WTC11 (cell line): ENCODE results near the gene STK24. TPM values are rescaled to one million over a fixed set of nuclear protein-coding genes. Genes with fewer than 3 reads are reported as not detected.

Source experiments
- ATAC-seq: fragments of 200-7000 bp; cut with Tn5 transposase; 2 replicates; pipeline ENCODE4 v1.10.0; 2021; ENCODE audit warnings: mild to moderate bottlenecking, moderate library complexity
- CTCF ChIA-PET: fragments of 300-600 bp; sonication (Branson Sonifier 250); formaldehyde crosslinking; loops from one replicate; lab custom pipeline; 2021; ENCODE audit warnings: antibody characterized with exemption; lab: Charles Lee
- POLR2A ChIA-PET: fragments of 350-600 bp; sonication (Branson Sonifier 250); formaldehyde crosslinking; loops from one replicate; lab custom pipeline; 2021; ENCODE audit warnings: antibody characterized with exemption; lab: Charles Lee
- DNase-seq: peaks from one replicate; pipeline ENCODE4 v3.0.0; 2021; ENCODE audit warnings: low spot score
- H3K27ac Mint-ChIP-seq: 2 replicates; pipeline ENCODE4 v1.8.0; 2021; ENCODE audit warnings: mixed read lengths
- H3K27me3 Mint-ChIP-seq: 2 replicates; pipeline ENCODE4 v1.8.0; 2021; ENCODE audit warnings: low read depth, mild to moderate bottlenecking, moderate library complexity, mixed read lengths
- H3K36me3 Mint-ChIP-seq: 2 replicates; pipeline ENCODE4 v1.8.0; 2021; ENCODE audit warnings: mixed read lengths
- H3K4me1 Mint-ChIP-seq: 2 replicates; pipeline ENCODE4 v1.8.0; 2022; ENCODE audit warnings: mixed read lengths
- H3K4me3 Mint-ChIP-seq: 2 replicates; pipeline ENCODE4 v1.8.0; 2021; ENCODE audit warnings: mild to moderate bottlenecking, moderate library complexity, mixed read lengths
- H3K9me3 Mint-ChIP-seq: 2 replicates; pipeline ENCODE4 v1.8.0; 2021; ENCODE audit warnings: mixed read lengths
- ARID4B ChIP-seq: sonication (generic); formaldehyde crosslinking; IDR thresholded peaks from 2 replicates; pipeline ENCODE4 v1.8.0; 2023; ENCODE audit warnings: missing genetic modification reagents, mild to moderate bottlenecking, borderline replicate concordance
- CREM ChIP-seq: sonication (generic); formaldehyde crosslinking; IDR thresholded peaks from 2 replicates; pipeline ENCODE4 v1.8.1; 2022; ENCODE audit warnings: mild to moderate bottlenecking, missing genetic modification reagents, moderate library complexity
- E2F1 ChIP-seq: sonication (generic); formaldehyde crosslinking; IDR thresholded peaks from 2 replicates; pipeline ENCODE4 v1.8.0; 2022; ENCODE audit warnings: mild to moderate bottlenecking, missing genetic modification reagents
- EMX1 ChIP-seq: fragments of 250-450 bp; sonication (Bioruptor Pico); IDR thresholded peaks from 2 replicates; pipeline ENCODE4 v1.8.0; 2021; ENCODE audit warnings: mild to moderate bottlenecking
- GTF2I ChIP-seq: fragments of 250-450 bp; sonication (Bioruptor Pico); conservative IDR thresholded peaks from 2 replicates; pipeline ENCODE4 v1.4.0; 2021; ENCODE audit warnings: mild to moderate bottlenecking
- MXD4 ChIP-seq: fragments of 250-450 bp; sonication (Bioruptor Pico); IDR thresholded peaks from 2 replicates; pipeline ENCODE4 v1.8.0; 2021; ENCODE audit warnings: mild to moderate bottlenecking, moderate library complexity, borderline replicate concordance
- NFATC4 ChIP-seq: fragments of 250-450 bp; sonication (Bioruptor Pico); IDR thresholded peaks from 2 replicates; pipeline ENCODE4 v1.9.0; 2021; ENCODE audit warnings: mild to moderate bottlenecking
- NR2C2 ChIP-seq: sonication (generic); formaldehyde crosslinking; IDR thresholded peaks from 2 replicates; pipeline ENCODE4 v1.8.0; 2022; ENCODE audit warnings: mild to moderate bottlenecking, missing genetic modification reagents
- PRDM15 ChIP-seq: sonication (generic); formaldehyde crosslinking; IDR thresholded peaks from 2 replicates; pipeline ENCODE4 v1.8.0; 2022; ENCODE audit warnings: missing genetic modification reagents
- PRRX2 ChIP-seq: fragments of 250-450 bp; sonication (Bioruptor Pico); IDR thresholded peaks from 2 replicates; pipeline ENCODE4 v1.8.0; 2021; ENCODE audit warnings: mild to moderate bottlenecking
- RORB ChIP-seq: fragments of 250-450 bp; sonication (Bioruptor Pico); IDR thresholded peaks from 2 replicates; pipeline ENCODE4 v1.9.0; 2021; ENCODE audit warnings: mild to moderate bottlenecking
- SP1 ChIP-seq: sonication (generic); formaldehyde crosslinking; conservative IDR thresholded peaks from 2 replicates; pipeline ENCODE4 v1.8.1; 2022; ENCODE audit warnings: missing genetic modification reagents
- STAT6 ChIP-seq: sonication (generic); formaldehyde crosslinking; conservative IDR thresholded peaks from 2 replicates; pipeline ENCODE4 v1.8.1; 2023; ENCODE audit warnings: mild to moderate bottlenecking, low read depth, missing genetic modification reagents, moderate library complexity
- USF1 ChIP-seq: sonication (generic); formaldehyde crosslinking; IDR thresholded peaks from 2 replicates; pipeline ENCODE4 v1.8.0; 2022; ENCODE audit warnings: mild to moderate bottlenecking, missing genetic modification reagents
- USF2 ChIP-seq: sonication (generic); formaldehyde crosslinking; IDR thresholded peaks from 2 replicates; pipeline ENCODE4 v1.8.1; 2023; ENCODE audit warnings: mild to moderate bottlenecking, missing genetic modification reagents, moderate library complexity
- ZBTB21 ChIP-seq: sonication (generic); formaldehyde crosslinking; IDR thresholded peaks from 2 replicates; pipeline ENCODE4 v1.8.1; 2023; ENCODE audit warnings: mild to moderate bottlenecking, missing genetic modification reagents, borderline replicate concordance
- ZNF138 ChIP-seq: sonication (generic); formaldehyde crosslinking; conservative IDR thresholded peaks from 2 replicates; pipeline ENCODE4 v1.8.1; 2022; ENCODE audit warnings: mild to moderate bottlenecking, moderate library complexity, missing genetic modification reagents
- total RNA-seq: library from RNA; stranded (reverse); gene quantifications from 3 replicates; pipeline ENCODE4 v1.2.3, GENCODE V29; 2021

STK24 gene
- total RNA-seq, 1 experiment from 2014 or later: 138 TPM

GRCh38 chr13:98506322-98506721 lies 70.6 kb downstream of the STK24 start (continued):
- TF ChIP-seq USF1 (CRISPR knock-in tag) (no peak), STAT6 (no peak), E2F1 (no peak), SP1 (CRISPR knock-in tag) (no peak), CREM (no peak), PRRX2 (CRISPR knock-in tag) (no peak), NFATC4 (CRISPR knock-in tag) (no peak), NR2C2 (no peak), EMX1 (CRISPR knock-in tag) (no peak), ZBTB21 (CRISPR knock-in tag) (no peak), RORB (CRISPR knock-in tag) (no peak), GTF2I (CRISPR knock-in tag) (no peak), ZNF138 (CRISPR knock-in tag) (no peak), ARID4B (CRISPR knock-in tag) (no peak), PRDM15 (no peak)

GRCh38 chr13:98505217-98505616 lies 71.7 kb downstream of the STK24 start:
- TF ChIP-seq USF2 (CRISPR knock-in tag) (no peak), MXD4 (CRISPR knock-in tag) (no peak)
- POLR2A ChIA-PET: no interaction called here
- Mint-ChIP-seq H3K4me1 (peaks cover 83% of the 10 kb centered on the region), H3K27ac (peak overlapping the region; percentile 86), H3K36me3 (peaks cover 7% of the 10 kb centered on the region), H3K9me3 (no peaks in the 10 kb centered on the region), H3K27me3 (no peaks in the 10 kb centered on the region), H3K4me3 (no peak overlapping the region)
- ATAC-seq (no peak), DNase-seq (no peak)
- CTCF ChIA-PET: interaction anchor here (0.6 to 2.8 kb wide), 4 partner anchors 21 to 168 kb away, joined by 3 to 20 read pairs (median 4); no protein-coding TSS in a partner anchor
